Loucy (cell line): ENCODE measurements around the gene LCE1D.

Experiments
- H2AFZ ChIP-seq: fragments of 200-600 bp; sonication (generic); 2 replicates; pipeline ENCODE4 v1.6.0; 2016; ENCODE audit warnings: antibody characterized with exemption, mild to moderate bottlenecking, low read length, moderate library complexity
- H3F3A ChIP-seq: fragments of 200-600 bp; 2 replicates; pipeline ENCODE4 v1.6.0; 2016; ENCODE audit warnings: antibody characterized with exemption, low read depth, mild to moderate bottlenecking
- H3K27me3 ChIP-seq: fragments of 200-600 bp; sonication (generic); 2 replicates; pipeline ENCODE4 v1.6.1; 2014; ENCODE audit warnings: low read length, mild to moderate bottlenecking; ENCODE audit not compliant: insufficient read depth, poor library complexity, severe bottlenecking
- H3K36me3 ChIP-seq: fragments of 200-600 bp; sonication (generic); 2 replicates; pipeline ENCODE4 v1.6.1; 2016; ENCODE audit warnings: low read length; ENCODE audit not compliant: insufficient read depth
- H3K4me1 ChIP-seq: fragments of 200-600 bp; sonication (generic); 2 replicates; pipeline ENCODE4 v1.5.1; 2014; ENCODE audit warnings: low read length, mild to moderate bottlenecking; ENCODE audit not compliant: insufficient read depth, poor library complexity, severe bottlenecking
- H3K4me2 ChIP-seq: fragments of 200-600 bp; sonication (generic); 2 replicates; pipeline ENCODE4 v1.6.0; 2014; ENCODE audit warnings: antibody characterized with exemption, low read length, low read depth, mild to moderate bottlenecking; ENCODE audit not compliant: poor library complexity, severe bottlenecking
- H3K4me3 ChIP-seq: fragments of 200-600 bp; sonication (generic); 2 replicates; pipeline ENCODE4 v1.5.1; 2014; ENCODE audit warnings: low read length, mild to moderate bottlenecking, mixed read lengths; ENCODE audit not compliant: poor library complexity, severe bottlenecking
- H3K79me2 ChIP-seq: fragments of 200-600 bp; sonication (generic); 2 replicates; pipeline ENCODE4 v1.6.1; 2014; ENCODE audit warnings: low read length; ENCODE audit not compliant: insufficient read depth
- H3K9ac ChIP-seq: fragments of 200-600 bp; sonication (generic); 2 replicates; pipeline ENCODE4 v1.6.0; 2014; ENCODE audit warnings: mild to moderate bottlenecking, low read depth, low read length, moderate library complexity; ENCODE audit not compliant: poor library complexity, severe bottlenecking
- H3K9me2 ChIP-seq: fragments of 200-600 bp; sonication (generic); replicated peaks from 2 replicates; pipeline ENCODE4 v1.6.1; 2016; ENCODE audit warnings: low read depth, low read length, mixed read lengths
- H3K9me3 ChIP-seq: fragments of 200-600 bp; sonication (generic); 2 replicates; pipeline ENCODE4 v1.6.1; 2014; ENCODE audit warnings: mild to moderate bottlenecking, antibody characterized with exemption, low read length, low read depth; ENCODE audit not compliant: insufficient read depth
- H4K20me1 ChIP-seq: fragments of 200-600 bp; sonication (generic); 2 replicates; pipeline ENCODE4 v1.6.0; 2014; ENCODE audit warnings: antibody characterized with exemption, low read length, mild to moderate bottlenecking; ENCODE audit not compliant: insufficient read depth, poor library complexity, severe bottlenecking
- EZH2phosphoT487 ChIP-seq: fragments of 200-600 bp; IDR thresholded peaks from 2 replicates; pipeline ENCODE4 v1.6.1; 2018; ENCODE audit warnings: antibody characterized with exemption, mild to moderate bottlenecking, moderate library complexity, borderline replicate concordance
- TF ChIP-seq, protein P1 (sequence below): fragments of 200-600 bp; sonication (generic); conservative IDR thresholded peaks from 2 replicates; pipeline ENCODE4 v1.5.1; 2014; ENCODE audit warnings: mild to moderate bottlenecking, antibody characterized with exemption, low read length

LCE1D gene

DNA sequence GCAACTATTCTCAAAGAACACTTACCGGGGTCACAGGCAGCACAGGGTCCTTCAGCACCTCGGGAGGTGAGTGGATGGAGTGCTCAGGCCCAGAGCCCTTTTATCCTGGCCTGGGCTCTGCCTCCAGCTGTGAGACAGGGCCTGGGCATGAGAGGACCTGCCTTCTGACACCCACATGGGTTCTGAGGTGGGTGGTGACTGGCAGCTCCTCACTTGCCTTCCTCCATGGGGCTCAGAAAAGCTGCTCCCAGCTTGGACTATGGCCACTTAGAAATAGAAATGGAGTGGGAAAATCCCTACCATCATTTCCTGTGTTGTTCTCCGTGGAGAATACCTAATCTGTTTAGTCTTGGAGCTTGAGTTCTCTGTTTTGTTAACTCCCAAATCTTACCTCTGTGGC is 10.1 kb downstream of the LCE1D start, which contains the start of gene LCE1C:
LCE1C (minus strand) TSS at position 76 of the 400 bp plus-strand sequence. CDS start 1,173 bp downstream, outside the sequence.
- H3K9me2 ChIP-seq: no peaks in the 10 kb centered on the region
- no peaks in the 10 kb centered on the region for H3K79me2 ChIP-seq
- H3K9me3 ChIP-seq: no peaks in the 10 kb centered on the region
- no peak within 1 kb of the TSS for H3K4me2 ChIP-seq
- no peaks in the 10 kb centered on the region for H3K4me1 ChIP-seq
- TF ChIP-seq EZH2phosphoT487: no peak
- TF ChIP-seq, protein P1, sequence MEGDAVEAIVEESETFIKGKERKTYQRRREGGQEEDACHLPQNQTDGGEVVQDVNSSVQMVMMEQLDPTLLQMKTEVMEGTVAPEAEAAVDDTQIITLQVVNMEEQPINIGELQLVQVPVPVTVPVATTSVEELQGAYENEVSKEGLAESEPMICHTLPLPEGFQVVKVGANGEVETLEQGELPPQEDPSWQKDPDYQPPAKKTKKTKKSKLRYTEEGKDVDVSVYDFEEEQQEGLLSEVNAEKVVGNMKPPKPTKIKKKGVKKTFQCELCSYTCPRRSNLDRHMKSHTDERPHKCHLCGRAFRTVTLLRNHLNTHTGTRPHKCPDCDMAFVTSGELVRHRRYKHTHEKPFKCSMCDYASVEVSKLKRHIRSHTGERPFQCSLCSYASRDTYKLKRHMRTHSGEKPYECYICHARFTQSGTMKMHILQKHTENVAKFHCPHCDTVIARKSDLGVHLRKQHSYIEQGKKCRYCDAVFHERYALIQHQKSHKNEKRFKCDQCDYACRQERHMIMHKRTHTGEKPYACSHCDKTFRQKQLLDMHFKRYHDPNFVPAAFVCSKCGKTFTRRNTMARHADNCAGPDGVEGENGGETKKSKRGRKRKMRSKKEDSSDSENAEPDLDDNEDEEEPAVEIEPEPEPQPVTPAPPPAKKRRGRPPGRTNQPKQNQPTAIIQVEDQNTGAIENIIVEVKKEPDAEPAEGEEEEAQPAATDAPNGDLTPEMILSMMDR: no peak
- H3K27me3 ChIP-seq: no peaks in the 10 kb centered on the region
- no peaks in the 10 kb centered on the region for H3K36me3 ChIP-seq
- no peak within 1 kb of the TSS for H2AFZ ChIP-seq
- no peak within 1 kb of the TSS for H3K4me3 ChIP-seq
- H3F3A ChIP-seq: no peaks in the 10 kb centered on the region
- no peaks in the 10 kb centered on the region for H4K20me1 ChIP-seq
- H3K9ac ChIP-seq: no peak within 1 kb of the TSS

DNA sequence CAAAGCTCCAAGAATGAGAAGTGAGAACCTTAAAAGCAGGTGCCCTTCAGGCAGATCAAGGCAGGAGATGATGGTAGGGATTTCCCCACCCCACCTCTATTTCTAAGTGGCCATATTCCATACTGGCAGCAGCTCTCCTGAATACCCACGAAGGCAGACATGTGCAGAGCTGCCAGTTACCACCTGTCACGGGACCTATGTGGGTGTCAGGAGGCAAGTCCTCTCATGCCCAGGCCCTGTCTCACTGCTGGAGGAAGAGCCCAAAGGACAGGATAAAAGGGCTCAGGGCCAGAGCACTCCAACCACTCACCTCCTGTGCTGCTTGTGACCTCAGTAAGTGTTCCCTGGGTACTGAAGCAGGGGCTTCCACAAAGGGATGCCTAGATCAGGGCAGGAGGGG is 14.5 kb downstream of the LCE1D start:
- H3K36me3 ChIP-seq: no peaks in the 10 kb centered on the region
- H3K9me2 ChIP-seq: no peaks in the 10 kb centered on the region
- no peak overlapping the region for H3K4me2 ChIP-seq
- no peaks in the 10 kb centered on the region for H3K27me3 ChIP-seq
- H3K4me3 ChIP-seq: no peak overlapping the region
- TF ChIP-seq, protein P1: no peak
- no peak for TF ChIP-seq EZH2phosphoT487
- no peak overlapping the region for H2AFZ ChIP-seq
- no peak overlapping the region for H3K9ac ChIP-seq
- no peaks in the 10 kb centered on the region for H3K9me3 ChIP-seq
- H4K20me1 ChIP-seq: no peaks in the 10 kb centered on the region
- H3K4me1 ChIP-seq: no peaks in the 10 kb centered on the region
- H3F3A ChIP-seq: no peaks in the 10 kb centered on the region
- H3K79me2 ChIP-seq: no peaks in the 10 kb centered on the region

- Histone ChIP-seq H3F3A (no peaks in the 10 kb centered on the region), H3K9ac (no peak within 1 kb of the TSS), H3K4me1 (no peaks in the 10 kb centered on the region), H3K4me3 (no peak within 1 kb of the TSS), H3K9me3 (no peaks in the 10 kb centered on the region), H3K79me2 (no peaks in the 10 kb centered on the region), H4K20me1 (no peaks in the 10 kb centered on the region), H3K9me2 (no peaks in the 10 kb centered on the region), H2AFZ (no peak within 1 kb of the TSS), H3K4me2 (no peak within 1 kb of the TSS), H3K36me3 (no peaks in the 10 kb centered on the region), H3K27me3 (no peaks in the 10 kb centered on the region)
- TF ChIP-seq, protein P1: no peak
Measured at GRCh38 chr1:152811671-152812070, 15.2 kb downstream of the LCE1D start, which contains the start of gene LCE1B. LCE1B (plus strand) TSS chr1:152811971; CDS start chr1:152812447, 476 bp downstream.
